ENCODE measurements around the gene HIRA. TPM values are rescaled to one million over a fixed set of nuclear protein-coding genes. Genes with fewer than 3 reads are reported as not detected.

HIRA gene
- total RNA-seq, 1 donor from 2014 or later: 36.2 TPM

DNA sequence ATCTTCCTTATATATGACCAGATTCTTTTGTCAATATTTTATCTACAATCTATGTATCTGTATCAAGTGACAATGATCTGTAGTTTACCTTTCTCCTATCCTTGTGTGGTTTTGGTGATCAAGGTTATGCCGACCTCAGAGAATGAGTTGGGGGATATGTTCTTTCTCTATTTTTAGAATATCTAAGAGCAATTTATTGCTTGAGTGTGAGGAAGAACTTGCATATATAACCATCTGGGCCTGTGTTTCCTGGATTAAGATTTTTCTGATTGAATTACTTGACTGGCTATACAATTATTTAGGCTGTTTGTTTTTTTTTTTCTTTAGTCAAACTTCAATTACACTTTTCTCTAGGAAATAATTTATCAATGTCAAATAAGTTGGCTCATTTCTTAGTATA, 30.0 kb upstream of the HIRA start:
- peaks cover 32 to 78% of the 10 kb centered on the region in 2 donors for H3K36me3 ChIP-seq
- no peak for DNase-seq (ENCODE audit: low spot score in 2 of 2)
- intact Hi-C loops (cut with DNase I): no loop called here
- H3K9me3 ChIP-seq: no peaks in the 10 kb centered on the region
- TF ChIP-seq, protein P1, sequence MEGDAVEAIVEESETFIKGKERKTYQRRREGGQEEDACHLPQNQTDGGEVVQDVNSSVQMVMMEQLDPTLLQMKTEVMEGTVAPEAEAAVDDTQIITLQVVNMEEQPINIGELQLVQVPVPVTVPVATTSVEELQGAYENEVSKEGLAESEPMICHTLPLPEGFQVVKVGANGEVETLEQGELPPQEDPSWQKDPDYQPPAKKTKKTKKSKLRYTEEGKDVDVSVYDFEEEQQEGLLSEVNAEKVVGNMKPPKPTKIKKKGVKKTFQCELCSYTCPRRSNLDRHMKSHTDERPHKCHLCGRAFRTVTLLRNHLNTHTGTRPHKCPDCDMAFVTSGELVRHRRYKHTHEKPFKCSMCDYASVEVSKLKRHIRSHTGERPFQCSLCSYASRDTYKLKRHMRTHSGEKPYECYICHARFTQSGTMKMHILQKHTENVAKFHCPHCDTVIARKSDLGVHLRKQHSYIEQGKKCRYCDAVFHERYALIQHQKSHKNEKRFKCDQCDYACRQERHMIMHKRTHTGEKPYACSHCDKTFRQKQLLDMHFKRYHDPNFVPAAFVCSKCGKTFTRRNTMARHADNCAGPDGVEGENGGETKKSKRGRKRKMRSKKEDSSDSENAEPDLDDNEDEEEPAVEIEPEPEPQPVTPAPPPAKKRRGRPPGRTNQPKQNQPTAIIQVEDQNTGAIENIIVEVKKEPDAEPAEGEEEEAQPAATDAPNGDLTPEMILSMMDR (IDR thresholded peaks at IDR 0.05): no peak
- no peaks in the 10 kb centered on the region for H3K4me1 ChIP-seq
- no peaks in the 10 kb centered on the region for H3K27me3 ChIP-seq
- H3K4me3 ChIP-seq: no peak overlapping the region
- no peak overlapping the region for H3K27ac ChIP-seq

DNA sequence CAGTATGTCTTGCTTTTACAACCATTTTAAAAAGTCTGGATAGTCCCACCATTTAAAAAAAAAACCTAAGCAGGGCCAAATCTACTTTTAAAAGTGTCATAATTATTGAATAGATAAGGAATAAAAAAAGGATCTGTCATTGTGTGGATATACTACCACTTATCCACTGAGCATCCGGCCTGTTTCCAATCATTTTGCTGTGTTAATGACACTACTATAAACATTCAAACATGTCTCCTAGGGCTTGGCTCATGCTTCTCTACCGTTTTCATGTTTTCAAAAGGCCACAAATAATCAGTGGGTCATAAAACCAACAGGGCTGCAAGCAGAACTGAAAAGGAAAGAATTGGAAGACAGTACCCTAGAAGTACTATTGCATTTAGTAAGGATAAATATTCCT, 28.5 kb upstream of the HIRA start:
- H3K4me3 ChIP-seq: no peak overlapping the region
- H3K27me3 ChIP-seq: no peaks in the 10 kb centered on the region
- intact Hi-C loops (cut with DNase I): no loop called here
- TF ChIP-seq, protein P1 (IDR thresholded peaks at IDR 0.05): no peak
- no peak for DNase-seq (ENCODE audit: low spot score in 2 of 2)
- H3K27ac ChIP-seq: no peak overlapping the region
- no peaks in the 10 kb centered on the region for H3K9me3 ChIP-seq
- no peaks in the 10 kb centered on the region for H3K4me1 ChIP-seq
- H3K36me3 ChIP-seq: peaks cover 35 to 78% of the 10 kb centered on the region in 2 donors

DNA sequence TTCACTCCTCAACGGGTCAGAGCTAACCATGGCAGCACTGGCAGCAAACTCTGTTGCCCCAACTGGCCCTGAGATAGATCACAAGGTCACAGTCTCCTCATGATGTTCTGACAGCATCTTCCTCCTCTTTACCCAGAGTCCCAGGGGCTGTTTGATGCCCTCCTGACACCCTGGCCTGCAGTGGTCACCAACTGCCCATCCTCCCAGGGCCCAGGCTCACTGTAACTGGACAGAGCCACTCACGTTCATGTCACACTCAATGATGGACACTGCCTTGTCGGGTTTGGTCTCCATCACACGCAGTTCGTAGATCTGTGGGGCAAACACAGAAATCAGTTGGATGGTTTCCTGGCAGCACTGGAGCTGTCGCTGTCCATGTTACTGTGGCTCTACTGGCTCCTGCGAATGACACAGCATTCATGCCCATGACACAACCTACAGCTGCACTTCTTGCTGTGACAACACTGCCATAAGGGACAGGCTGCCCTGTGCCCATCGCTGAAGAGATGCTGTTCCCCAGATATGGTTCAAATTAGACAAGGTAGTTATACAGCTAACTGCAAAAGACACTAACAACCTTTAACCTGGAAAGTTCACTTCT, 26.4 kb upstream of the HIRA start:
- TF ChIP-seq, protein P1 (IDR thresholded peaks at IDR 0.05): no peak
- Histone ChIP-seq H3K4me1 (no peaks in the 10 kb centered on the region), H3K36me3 (peaks cover 45 to 78% of the 10 kb centered on the region in 2 donors), H3K4me3 (no peak overlapping the region), H3K27ac (no peak overlapping the region), H3K27me3 (no peaks in the 10 kb centered on the region), H3K9me3 (no peaks in the 10 kb centered on the region)
- DNase-seq (ENCODE audit: low spot score in 2 of 2): no peak
- intact Hi-C loops (cut with DNase I): no loop called here

DNA sequence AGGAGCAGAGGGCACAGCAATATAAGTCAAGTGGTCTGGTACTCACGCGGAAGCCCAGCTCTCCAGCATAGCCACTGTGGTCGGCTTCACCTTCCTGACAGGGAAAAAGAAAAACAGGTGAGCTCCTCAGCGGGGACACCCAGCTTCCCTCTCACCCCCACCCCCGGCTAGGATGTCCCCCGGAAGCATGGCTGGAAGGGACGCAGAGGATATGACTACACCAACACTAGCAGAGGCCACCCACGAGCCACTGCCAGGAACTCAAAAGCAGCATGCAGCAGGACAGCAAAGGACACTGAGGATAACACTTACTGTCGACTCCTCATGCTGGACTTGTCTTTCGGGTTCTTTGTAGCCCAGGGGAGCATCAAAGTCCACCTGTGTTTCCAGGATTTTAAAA, 25.0 kb upstream of the HIRA start:
- peaks cover 56 to 81% of the 10 kb centered on the region in 2 donors for H3K36me3 ChIP-seq
- intact Hi-C loops (cut with DNase I): no loop called here
- no peaks in the 10 kb centered on the region for H3K9me3 ChIP-seq
- H3K4me1 ChIP-seq: no peaks in the 10 kb centered on the region
- H3K4me3 ChIP-seq: no peak overlapping the region
- no peaks in the 10 kb centered on the region for H3K27me3 ChIP-seq
- H3K27ac ChIP-seq: no peak overlapping the region
- TF ChIP-seq, protein P1 (IDR thresholded peaks at IDR 0.05): no peak
- DNase-seq (ENCODE audit: low spot score in 2 of 2): peak in 1 of 2 donors; percentile 43

DNA sequence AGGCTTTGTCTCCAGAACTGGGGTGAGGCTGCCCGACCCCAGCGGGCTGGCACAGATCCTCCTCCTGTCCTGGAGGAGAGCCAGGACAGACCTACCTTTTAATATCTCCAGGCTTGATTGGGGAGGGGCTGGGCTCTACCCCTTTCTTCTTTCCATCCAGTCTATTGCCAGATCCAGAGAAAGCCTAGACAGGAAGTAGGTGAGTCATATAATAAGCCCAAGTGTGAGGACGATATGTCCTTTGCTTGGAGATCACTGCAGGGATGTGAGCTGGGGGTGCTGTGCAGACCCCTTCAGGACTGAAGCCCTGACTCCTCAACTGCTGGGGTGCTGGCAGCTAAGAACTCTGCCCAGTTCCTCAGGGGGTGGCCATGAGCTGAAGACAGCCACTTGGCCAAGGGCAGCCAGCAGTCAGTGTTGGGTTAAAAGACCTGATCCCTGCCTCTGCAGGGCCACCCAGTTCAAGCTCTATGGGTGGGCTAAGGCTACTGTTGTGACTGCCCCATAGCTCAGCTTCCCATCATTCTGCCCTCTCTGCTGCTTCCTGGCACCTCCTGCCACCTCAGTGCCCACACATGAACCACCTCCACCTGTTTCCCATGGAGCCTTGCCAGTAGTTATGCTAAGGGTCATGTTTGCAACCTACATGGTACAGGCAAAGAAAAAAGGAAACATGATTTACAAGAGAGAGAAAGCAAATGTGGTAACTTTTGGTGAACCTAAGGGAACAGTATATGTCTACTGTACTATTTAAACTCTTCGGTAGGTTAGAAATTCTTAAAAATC, 24.2 kb upstream of the HIRA start:
- Histone ChIP-seq H3K9me3 (no peaks in the 10 kb centered on the region), H3K4me3 (no peak overlapping the region), H3K36me3 (peaks cover 57 to 77% of the 10 kb centered on the region in 2 donors), H3K4me1 (no peaks in the 10 kb centered on the region), H3K27ac (no peak overlapping the region), H3K27me3 (no peaks in the 10 kb centered on the region)
- TF ChIP-seq, protein P1 (IDR thresholded peaks at IDR 0.05): no peak
- peak in 1 of 2 donors; percentile 50 for DNase-seq (ENCODE audit: low spot score in 2 of 2)
- intact Hi-C loops (cut with DNase I): no loop called here

Measured in ascending aorta (tissue), 2 donors.